HEK293 (cell line): ENCODE results near the gene MSI2.

Experiments
- CTCF ChIA-PET: fragments of 350-600 bp; formaldehyde crosslinking; extraction: SDS; loops from one replicate; lab custom pipeline; 2021; ENCODE audit warnings: antibody characterized with exemption; lab: Yijun Ruan, JAX
- POLR2A ChIA-PET: fragments of 300-600 bp; formaldehyde crosslinking; extraction: SDS; loops from one replicate; lab custom pipeline; 2020; ENCODE audit warnings: antibody characterized with exemption, inconsistent platforms; lab: Yijun Ruan, JAX
- H3K27ac ChIP-seq: fragments of 200-500 bp; sonication (Bioruptor generic); 2 replicates; pipeline ENCODE4 v1.5.1; 2014; ENCODE audit warnings: low read depth, low read length, control low read depth, inconsistent platforms; ENCODE audit errors: extremely low read depth
- H3K36me3 ChIP-seq, 2 experiments: fragments of 200-500 bp in 1 of 2; sonication (Bioruptor generic) in 1 of 2; 1 replicate in 1 of 2; 2 replicates in 1 of 2; pipeline ENCODE4 v1.5.1; 2014 to 2017; ENCODE audit warnings: inconsistent platforms in 2 of 2, low read length in 2 of 2; ENCODE audit not compliant: control insufficient read depth in 2 of 2, insufficient read depth in 1 of 2
- H3K4me1 ChIP-seq: fragments of 200-500 bp; sonication (Bioruptor generic); 2 replicates; pipeline ENCODE4 v1.5.1; 2014; ENCODE audit warnings: mild to moderate bottlenecking, low read length, inconsistent platforms; ENCODE audit not compliant: control insufficient read depth, insufficient read depth
- H3K4me3 ChIP-seq: 2 replicates; pipeline ENCODE4 v1.5.1; 2011; ENCODE audit warnings: low read depth, mild to moderate bottlenecking, control low read depth, low read length, moderate library complexity
- H3K9me3 ChIP-seq: fragments of 200-500 bp; sonication (Bioruptor generic); 2 replicates; pipeline ENCODE4 v1.5.1; 2014; ENCODE audit warnings: low read depth, low read length, inconsistent platforms; ENCODE audit not compliant: control insufficient read depth, insufficient read depth
- BCL11B ChIP-seq: fragments of 450-650 bp; formaldehyde crosslinking; IDR thresholded peaks from 2 replicates; pipeline ENCODE4 v1.5.1; 2016; ENCODE audit warnings: low read depth, missing biosample characterization, missing genetic modification characterization
- GLIS2 ChIP-seq: fragments of 450-650 bp; formaldehyde crosslinking; IDR thresholded peaks from 2 replicates; pipeline ENCODE4 v1.5.1; 2016; ENCODE audit warnings: missing biosample characterization, missing genetic modification characterization
- HIC1 ChIP-seq: fragments of 450-650 bp; formaldehyde crosslinking; IDR thresholded peaks from 2 replicates; pipeline ENCODE4 v1.5.1; 2016; ENCODE audit warnings: missing biosample characterization, missing genetic modification characterization
- KLF8 ChIP-seq: fragments of 450-650 bp; formaldehyde crosslinking; IDR thresholded peaks from 2 replicates; pipeline ENCODE4 v1.5.1; 2016; ENCODE audit warnings: missing biosample characterization, missing genetic modification characterization
- PRDM10 ChIP-seq: fragments of 450-650 bp; formaldehyde crosslinking; IDR thresholded peaks from 2 replicates; pipeline ENCODE4 v1.5.1; 2016; ENCODE audit warnings: missing biosample characterization, missing genetic modification characterization
- TCF7L2 ChIP-seq: IDR thresholded peaks from 2 replicates; pipeline ENCODE4 v1.6.1; 2011; ENCODE audit warnings: low read depth, mild to moderate bottlenecking, inconsistent platforms, low read length, moderate library complexity, borderline replicate concordance
- YY1 ChIP-seq: fragments of 450-650 bp; formaldehyde crosslinking; IDR thresholded peaks from 2 replicates; pipeline ENCODE4 v1.5.1; 2018; ENCODE audit warnings: missing biosample characterization, missing genetic modification characterization
- ZBTB1 ChIP-seq: fragments of 450-650 bp; formaldehyde crosslinking; IDR thresholded peaks from 2 replicates; pipeline ENCODE4 v1.5.1; 2016; ENCODE audit warnings: missing biosample characterization, missing genetic modification characterization
- ZBTB17 ChIP-seq: fragments of 450-650 bp; formaldehyde crosslinking; IDR thresholded peaks from 2 replicates; pipeline ENCODE4 v1.5.1; 2016; ENCODE audit warnings: missing biosample characterization, missing genetic modification characterization
- ZNF140 ChIP-seq: fragments of 450-650 bp; formaldehyde crosslinking; IDR thresholded peaks from 2 replicates; pipeline ENCODE4 v1.5.1; 2016; ENCODE audit warnings: missing biosample characterization, missing genetic modification characterization
- ZNF169 ChIP-seq: fragments of 450-650 bp; formaldehyde crosslinking; IDR thresholded peaks from 2 replicates; pipeline ENCODE4 v1.5.1; 2016; ENCODE audit warnings: missing biosample characterization, missing genetic modification characterization
- ZNF174 ChIP-seq: fragments of 450-650 bp; formaldehyde crosslinking; IDR thresholded peaks from 2 replicates; pipeline ENCODE4 v1.5.0; 2017; ENCODE audit warnings: missing biosample characterization, mild to moderate bottlenecking, missing genetic modification characterization
- ZNF175 ChIP-seq: fragments of 450-650 bp; formaldehyde crosslinking; IDR thresholded peaks from 2 replicates; pipeline ENCODE4 v1.5.1; 2016; ENCODE audit warnings: missing biosample characterization, missing genetic modification characterization
- ZNF2 ChIP-seq: fragments of 450-650 bp; formaldehyde crosslinking; IDR thresholded peaks from 2 replicates; pipeline ENCODE4 v1.5.1; 2016; ENCODE audit warnings: missing biosample characterization, missing genetic modification characterization
- ZNF214 ChIP-seq: fragments of 450-650 bp; formaldehyde crosslinking; IDR thresholded peaks from 2 replicates; pipeline ENCODE4 v1.5.1; 2017; ENCODE audit warnings: missing biosample characterization, mild to moderate bottlenecking, missing genetic modification characterization, borderline replicate concordance
- ZNF221 ChIP-seq: fragments of 450-650 bp; formaldehyde crosslinking; IDR thresholded peaks from 2 replicates; pipeline ENCODE4 v1.5.1; 2017; ENCODE audit warnings: missing biosample characterization, missing genetic modification characterization, borderline replicate concordance
- ZNF223 ChIP-seq: fragments of 450-650 bp; formaldehyde crosslinking; IDR thresholded peaks from 2 replicates; pipeline ENCODE4 v1.5.1; 2016; ENCODE audit warnings: missing biosample characterization, missing genetic modification characterization
- ZNF311 ChIP-seq: fragments of 450-650 bp; formaldehyde crosslinking; IDR thresholded peaks from 2 replicates; pipeline ENCODE4 v1.5.1; 2017; ENCODE audit warnings: missing biosample characterization, missing genetic modification characterization, borderline replicate concordance
- ZNF335 ChIP-seq: fragments of 450-650 bp; formaldehyde crosslinking; conservative IDR thresholded peaks from 2 replicates; pipeline ENCODE4 v1.5.1; 2016; ENCODE audit warnings: missing biosample characterization, missing genetic modification characterization
- ZNF391 ChIP-seq: fragments of 450-650 bp; formaldehyde crosslinking; IDR thresholded peaks from 2 replicates; pipeline ENCODE4 v1.5.1; 2016; ENCODE audit warnings: low read depth, missing biosample characterization, missing genetic modification characterization, borderline replicate concordance
- ZNF549 ChIP-seq: fragments of 450-650 bp; IDR thresholded peaks from 2 replicates; pipeline ENCODE4 v1.5.1; 2018; ENCODE audit warnings: missing biosample characterization, missing genetic modification characterization, mild to moderate bottlenecking, inconsistent platforms, moderate library complexity
- ZNF664 ChIP-seq: fragments of 450-650 bp; formaldehyde crosslinking; IDR thresholded peaks from 2 replicates; pipeline ENCODE4 v1.5.1; 2016; ENCODE audit warnings: missing biosample characterization, missing genetic modification characterization
- ZXDB ChIP-seq: fragments of 450-650 bp; formaldehyde crosslinking; IDR thresholded peaks from 2 replicates; pipeline ENCODE4 v1.5.1; 2016; ENCODE audit warnings: missing biosample characterization, missing genetic modification characterization
- TF ChIP-seq, protein P1 (sequence below): fragments of 450-650 bp; IDR thresholded peaks from 2 replicates; pipeline ENCODE4 v1.5.1; 2018; ENCODE audit warnings: missing biosample characterization, missing genetic modification characterization

MSI2 gene

GRCh38 chr17:57375040-57375769 is 118.9 kb downstream of the MSI2 start:
- ChIA-PET POLR2A (no interaction called here), CTCF (interaction anchor here (0.5 kb wide), 1 partner anchor 360 kb away, joined by 3 read pairs; no protein-coding TSS in a partner anchor)
- Histone ChIP-seq H3K4me3 (no peak overlapping the region), H3K36me3 (no peaks in the 10 kb centered on the region), H3K9me3 (no peaks in the 10 kb centered on the region), H3K27ac (no peak overlapping the region), H3K4me1 (peaks cover 24% of the 10 kb centered on the region)
- no peak for TF ChIP-seq BCL11B (tag by site-specific recombination)

DNA sequence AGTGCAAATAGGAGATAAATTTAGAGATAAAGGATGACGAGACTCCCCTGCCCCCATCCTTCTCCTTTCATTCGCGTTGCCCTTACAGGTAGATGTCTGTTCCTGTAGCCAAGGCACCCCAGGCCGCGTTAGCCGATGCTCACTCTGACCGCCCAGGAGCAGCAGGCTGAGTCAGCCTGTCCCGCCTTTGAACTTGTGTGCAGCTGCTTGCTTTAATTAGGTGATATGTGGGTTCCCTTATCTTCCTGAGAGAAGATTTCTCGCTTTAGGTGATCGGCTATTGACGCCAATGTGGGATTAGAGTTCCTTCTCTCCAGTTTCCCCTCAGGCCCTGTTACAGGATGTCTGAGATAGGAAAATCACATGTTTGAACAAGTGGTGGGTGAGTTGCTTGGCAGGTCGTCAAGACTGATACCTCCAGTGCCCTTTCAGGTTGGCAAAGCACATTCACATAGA is 119.5 kb downstream of the MSI2 start:
- ChIA-PET POLR2A (interaction anchor here (0.8 kb wide), 1 partner anchor 269 kb away, joined by 5 read pairs; no protein-coding TSS in a partner anchor), CTCF (no interaction called here)
- H3K4me3 ChIP-seq: no peak overlapping the region
- H3K4me1 ChIP-seq: peaks cover 18% of the 10 kb centered on the region
- no peak for TF ChIP-seq ZBTB17 (tag by site-specific recombination)
- TF ChIP-seq TCF7L2: no peak
- TF ChIP-seq HIC1 (tag by site-specific recombination): no peak
- no peak for TF ChIP-seq ZNF174 (tag by site-specific recombination)
- no peak for TF ChIP-seq KLF8 (tag by site-specific recombination)
- no peak for TF ChIP-seq ZNF2 (tag by site-specific recombination)
- no peak for TF ChIP-seq ZNF214 (tag by site-specific recombination)
- TF ChIP-seq ZNF335 (tag by site-specific recombination): no peak
- no peaks in the 10 kb centered on the region for H3K36me3 ChIP-seq
- no peaks in the 10 kb centered on the region for H3K9me3 ChIP-seq
- H3K27ac ChIP-seq: no peak overlapping the region

DNA sequence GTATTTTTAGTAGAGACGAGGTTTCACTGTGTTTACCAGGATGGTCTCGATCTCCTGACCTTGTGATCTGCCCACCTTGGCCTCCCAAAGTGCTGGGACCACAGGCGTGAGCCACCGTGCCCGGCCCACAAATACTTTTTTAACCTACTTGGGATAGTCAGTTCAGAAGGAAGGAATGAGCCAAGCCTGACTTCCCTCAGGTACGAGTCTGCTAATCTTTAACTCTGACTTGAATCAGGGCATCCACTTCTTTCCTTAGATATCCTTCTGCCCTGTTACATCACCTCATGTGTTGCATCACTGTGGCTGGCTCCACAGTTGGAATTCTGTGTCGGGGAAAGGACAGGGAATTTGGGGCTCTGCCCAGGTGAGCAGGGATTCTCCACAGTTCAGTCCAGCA is 120.8 kb downstream of the MSI2 start:
- H3K36me3 ChIP-seq: no peaks in the 10 kb centered on the region
- CTCF ChIA-PET: interaction anchor here (0.6 kb wide), 1 partner anchor 217 kb away, joined by 3 read pairs; no protein-coding TSS in a partner anchor

More for the DNA sequence above, 120.8 kb downstream of the MSI2 start:
- TF ChIP-seq YY1 (no peak), ZNF221 (tag by site-specific recombination) (no peak), ZXDB (tag by site-specific recombination) (no peak), ZNF335 (tag by site-specific recombination) (no peak), ZNF175 (no peak), ZNF391 (tag by site-specific recombination) (no peak), ZNF140 (no peak), PRDM10 (no peak), ZNF311 (tag by site-specific recombination) (no peak), GLIS2 (tag by site-specific recombination) (no peak), ZNF549 (tag by site-specific recombination) (no peak), ZBTB1 (tag by site-specific recombination) (no peak), ZNF664 (no peak), ZNF223 (tag by site-specific recombination) (no peak), ZNF169 (tag by site-specific recombination) (no peak)
- TF ChIP-seq, protein P1, sequence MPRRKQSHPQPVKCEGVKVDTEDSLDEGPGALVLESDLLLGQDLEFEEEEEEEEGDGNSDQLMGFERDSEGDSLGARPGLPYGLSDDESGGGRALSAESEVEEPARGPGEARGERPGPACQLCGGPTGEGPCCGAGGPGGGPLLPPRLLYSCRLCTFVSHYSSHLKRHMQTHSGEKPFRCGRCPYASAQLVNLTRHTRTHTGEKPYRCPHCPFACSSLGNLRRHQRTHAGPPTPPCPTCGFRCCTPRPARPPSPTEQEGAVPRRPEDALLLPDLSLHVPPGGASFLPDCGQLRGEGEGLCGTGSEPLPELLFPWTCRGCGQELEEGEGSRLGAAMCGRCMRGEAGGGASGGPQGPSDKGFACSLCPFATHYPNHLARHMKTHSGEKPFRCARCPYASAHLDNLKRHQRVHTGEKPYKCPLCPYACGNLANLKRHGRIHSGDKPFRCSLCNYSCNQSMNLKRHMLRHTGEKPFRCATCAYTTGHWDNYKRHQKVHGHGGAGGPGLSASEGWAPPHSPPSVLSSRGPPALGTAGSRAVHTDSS (tag by site-specific recombination): no peak
- TF ChIP-seq, all 188 proteins: peak for 0
- peaks cover 7% of the 10 kb centered on the region for H3K4me1 ChIP-seq
- H3K27ac ChIP-seq: no peak overlapping the region
- no peak overlapping the region for H3K4me3 ChIP-seq
- POLR2A ChIA-PET: no interaction called here
- H3K9me3 ChIP-seq: no peaks in the 10 kb centered on the region
